ENCODE measurements around the gene CABP1. TPM values are rescaled to one million over a fixed set of nuclear protein-coding genes. Genes with fewer than 3 reads are reported as not detected.
A peak's percentile ranks its signal among the peaks of the same experiment; 100 is the strongest.

The CABP1 gene
- total and polyA plus RNA-seq, 9 of the 15 experiments (the other 6 are each of a cell fraction or from before 2014, with no cell fraction given) = not detected

DNA sequence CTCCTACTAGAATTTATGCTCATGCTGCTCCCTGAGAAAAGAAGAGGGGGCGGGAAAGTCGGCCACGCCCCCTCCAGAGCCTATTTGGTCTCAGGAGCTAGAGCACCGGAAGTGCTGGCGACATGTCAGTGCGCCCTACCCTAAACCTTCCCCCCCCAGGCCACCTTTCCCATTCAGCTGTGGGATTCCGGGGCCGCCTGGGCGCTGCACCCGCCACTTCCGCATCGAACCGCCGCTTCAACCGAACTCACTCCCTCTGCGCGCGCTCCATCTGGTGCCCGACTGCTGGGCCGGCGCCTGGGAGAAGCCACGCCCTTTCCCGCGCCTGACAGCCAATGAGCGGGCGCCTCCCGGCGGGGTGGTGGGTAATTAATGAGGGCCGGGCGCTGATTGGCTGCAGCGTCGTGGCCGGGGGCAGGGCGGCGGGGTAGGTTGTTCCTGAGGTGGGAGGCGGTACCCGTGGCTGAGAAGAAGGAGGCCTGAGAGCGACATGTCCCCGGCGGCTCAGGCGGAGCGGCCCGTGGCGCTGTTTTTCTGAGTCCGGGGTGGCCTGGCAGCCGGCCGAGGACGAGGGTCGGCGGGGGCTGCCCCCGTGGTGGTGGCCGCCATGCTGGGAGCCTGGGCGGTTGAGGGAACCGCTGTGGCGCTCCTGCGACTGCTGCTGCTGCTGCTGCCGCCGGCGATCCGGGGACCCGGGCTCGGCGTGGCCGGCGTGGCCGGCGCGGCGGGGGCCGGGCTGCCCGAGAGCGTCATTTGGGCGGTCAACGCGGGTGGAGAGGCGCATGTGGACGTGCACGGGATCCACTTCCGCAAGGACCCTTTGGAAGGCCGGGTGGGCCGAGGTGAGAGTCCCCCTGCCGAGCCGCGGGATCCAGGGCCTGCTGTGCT is 46.5 kb downstream of the CABP1 start, which contains the start of gene MLEC (continued):
- TF ChIP-seq, protein P1, sequence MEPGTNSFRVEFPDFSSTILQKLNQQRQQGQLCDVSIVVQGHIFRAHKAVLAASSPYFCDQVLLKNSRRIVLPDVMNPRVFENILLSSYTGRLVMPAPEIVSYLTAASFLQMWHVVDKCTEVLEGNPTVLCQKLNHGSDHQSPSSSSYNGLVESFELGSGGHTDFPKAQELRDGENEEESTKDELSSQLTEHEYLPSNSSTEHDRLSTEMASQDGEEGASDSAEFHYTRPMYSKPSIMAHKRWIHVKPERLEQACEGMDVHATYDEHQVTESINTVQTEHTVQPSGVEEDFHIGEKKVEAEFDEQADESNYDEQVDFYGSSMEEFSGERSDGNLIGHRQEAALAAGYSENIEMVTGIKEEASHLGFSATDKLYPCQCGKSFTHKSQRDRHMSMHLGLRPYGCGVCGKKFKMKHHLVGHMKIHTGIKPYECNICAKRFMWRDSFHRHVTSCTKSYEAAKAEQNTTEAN (CRISPR knock-in tag; IDR thresholded peaks at IDR 0.05) = no peak
- TF ChIP-seq, protein P2, sequence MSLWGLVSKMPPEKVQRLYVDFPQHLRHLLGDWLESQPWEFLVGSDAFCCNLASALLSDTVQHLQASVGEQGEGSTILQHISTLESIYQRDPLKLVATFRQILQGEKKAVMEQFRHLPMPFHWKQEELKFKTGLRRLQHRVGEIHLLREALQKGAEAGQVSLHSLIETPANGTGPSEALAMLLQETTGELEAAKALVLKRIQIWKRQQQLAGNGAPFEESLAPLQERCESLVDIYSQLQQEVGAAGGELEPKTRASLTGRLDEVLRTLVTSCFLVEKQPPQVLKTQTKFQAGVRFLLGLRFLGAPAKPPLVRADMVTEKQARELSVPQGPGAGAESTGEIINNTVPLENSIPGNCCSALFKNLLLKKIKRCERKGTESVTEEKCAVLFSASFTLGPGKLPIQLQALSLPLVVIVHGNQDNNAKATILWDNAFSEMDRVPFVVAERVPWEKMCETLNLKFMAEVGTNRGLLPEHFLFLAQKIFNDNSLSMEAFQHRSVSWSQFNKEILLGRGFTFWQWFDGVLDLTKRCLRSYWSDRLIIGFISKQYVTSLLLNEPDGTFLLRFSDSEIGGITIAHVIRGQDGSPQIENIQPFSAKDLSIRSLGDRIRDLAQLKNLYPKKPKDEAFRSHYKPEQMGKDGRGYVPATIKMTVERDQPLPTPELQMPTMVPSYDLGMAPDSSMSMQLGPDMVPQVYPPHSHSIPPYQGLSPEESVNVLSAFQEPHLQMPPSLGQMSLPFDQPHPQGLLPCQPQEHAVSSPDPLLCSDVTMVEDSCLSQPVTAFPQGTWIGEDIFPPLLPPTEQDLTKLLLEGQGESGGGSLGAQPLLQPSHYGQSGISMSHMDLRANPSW (CRISPR knock-in tag; IDR thresholded peaks at IDR 0.05) = no peak
- TF ChIP-seq U2AF2 (optimal IDR thresholded peaks at IDR 0.05; ENCODE audit: low read depth, low read length) (no peak), LCOR (CRISPR knock-in tag; IDR thresholded peaks at IDR 0.05) (peak; percentile 49; the same call in 1 of the 2 replicates), MEIS2 (IDR thresholded peaks at IDR 0.05; ENCODE audit: partially characterized antibody) (peak; percentile 49), SMAD1 (IDR thresholded peaks at IDR 0.05; ENCODE audit: low read depth, low read length, partially characterized antibody) (no peak), CBX1 (IDR thresholded peaks at IDR 0.05; ENCODE audit: low read depth) (peak; percentile 62; the same call in 1 of the 2 replicates), NR2C1 (IDR thresholded peaks at IDR 0.05) (peak; percentile 74; the same call in 1 of the 2 replicates), NR2C1 (tag; IDR thresholded peaks at IDR 0.05) (peak; percentile 91), E2F3 (CRISPR knock-in tag; IDR thresholded peaks at IDR 0.05) (no peak; the same call in 1 of the 2 replicates), ZNF79 (CRISPR knock-in tag; IDR thresholded peaks at IDR 0.05; ENCODE audit: low read depth) (no peak), ZNF121 (CRISPR knock-in tag; conservative IDR thresholded peaks at IDR 0.05) (no peak), ESRRB (CRISPR knock-in tag; IDR thresholded peaks at IDR 0.05; ENCODE audit: borderline replicate concordance) (peak; percentile 29; the same call in 1 of the 2 replicates), ZNF134 (CRISPR knock-in tag; conservative IDR thresholded peaks at IDR 0.05) (no peak), MTA3 (IDR thresholded peaks at IDR 0.05; ENCODE audit: borderline replicate concordance) (peak; percentile 56; the same call in 1 of the 2 replicates), MYNN (IDR thresholded peaks at IDR 0.05) (no peak), MYNN (CRISPR knock-in tag; IDR thresholded peaks at IDR 0.05) (no peak), CREM (IDR thresholded peaks at IDR 0.05; ENCODE audit: low read depth) (peak; percentile 78), DNMT1 (IDR thresholded peaks at IDR 0.05) (no peak), NR2C2 (CRISPR knock-in tag; IDR thresholded peaks at IDR 0.05) (peak; percentile 69; the same call in 1 of the 2 replicates), NR2C2 (tag; IDR thresholded peaks at IDR 0.05) (peak; percentile 92)
- TF ChIP-seq, protein P3, sequence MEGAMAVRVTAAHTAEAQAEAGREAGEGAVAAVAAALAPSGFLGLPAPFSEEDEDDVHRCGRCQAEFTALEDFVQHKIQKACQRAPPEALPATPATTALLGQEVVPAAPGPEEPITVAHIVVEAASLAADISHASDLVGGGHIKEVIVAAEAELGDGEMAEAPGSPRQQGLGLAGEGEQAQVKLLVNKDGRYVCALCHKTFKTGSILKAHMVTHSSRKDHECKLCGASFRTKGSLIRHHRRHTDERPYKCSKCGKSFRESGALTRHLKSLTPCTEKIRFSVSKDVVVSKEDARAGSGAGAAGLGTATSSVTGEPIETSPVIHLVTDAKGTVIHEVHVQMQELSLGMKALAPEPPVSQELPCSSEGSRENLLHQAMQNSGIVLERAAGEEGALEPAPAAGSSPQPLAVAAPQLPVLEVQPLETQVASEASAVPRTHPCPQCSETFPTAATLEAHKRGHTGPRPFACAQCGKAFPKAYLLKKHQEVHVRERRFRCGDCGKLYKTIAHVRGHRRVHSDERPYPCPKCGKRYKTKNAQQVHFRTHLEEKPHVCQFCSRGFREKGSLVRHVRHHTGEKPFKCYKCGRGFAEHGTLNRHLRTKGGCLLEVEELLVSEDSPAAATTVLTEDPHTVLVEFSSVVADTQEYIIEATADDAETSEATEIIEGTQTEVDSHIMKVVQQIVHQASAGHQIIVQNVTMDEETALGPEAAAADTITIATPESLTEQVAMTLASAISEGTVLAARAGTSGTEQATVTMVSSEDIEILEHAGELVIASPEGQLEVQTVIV (CRISPR knock-in tag; IDR thresholded peaks at IDR 0.05; ENCODE audit: borderline replicate concordance) = no peak
